RWPE2 (cell line): ENCODE data around the gene ASB16.
"Not testable (repeated sequence)": the region's sequence is repeated elsewhere in the genome, so short reads cannot be mapped to it uniquely, and the experiment has no call there.

ENCODE experiments used
- ATAC-seq: fragments of 200-7000 bp; cut with Tn5 transposase; 3 replicates; pipeline ENCODE4 v1.9.1; 2021; ENCODE audit warnings: low read depth
- DNase-seq: peaks from one replicate; pipeline ENCODE4 v3.0.0-alpha.2; 2020; ENCODE audit warnings: low spot score
- H3K27ac ChIP-seq: fragments of 450-650 bp; 2 replicates; pipeline ENCODE4 v1.5.1; 2017; ENCODE audit warnings: mild to moderate bottlenecking; ENCODE audit not compliant: poor library complexity, severe bottlenecking
- H3K27me3 ChIP-seq: fragments of 250-450 bp; sonication (Bioruptor Pico); 2 replicates; pipeline ENCODE4 v1.5.1; 2021; ENCODE audit warnings: mild to moderate bottlenecking, moderate library complexity; ENCODE audit not compliant: insufficient read depth, poor library complexity, severe bottlenecking
- H3K36me3 ChIP-seq: fragments of 250-450 bp; sonication (Bioruptor Pico); 2 replicates; pipeline ENCODE4 v1.5.1; 2020; ENCODE audit warnings: low read depth, mild to moderate bottlenecking, moderate library complexity
- H3K4me1 ChIP-seq: fragments of 250-450 bp; sonication (Bioruptor Pico); 2 replicates; pipeline ENCODE4 v1.5.1; 2021; ENCODE audit warnings: mild to moderate bottlenecking, moderate library complexity; ENCODE audit not compliant: insufficient read depth, poor library complexity, severe bottlenecking
- H3K4me3 ChIP-seq: fragments of 250-450 bp; sonication (Bioruptor Pico); 2 replicates; pipeline ENCODE4 v1.5.1; 2021; ENCODE audit warnings: mild to moderate bottlenecking, moderate library complexity; ENCODE audit not compliant: severe bottlenecking
- H3K9me3 ChIP-seq: fragments of 250-450 bp; sonication (Bioruptor Pico); 2 replicates; pipeline ENCODE4 v1.5.1; 2021; ENCODE audit warnings: mild to moderate bottlenecking, moderate library complexity; ENCODE audit not compliant: severe bottlenecking
- TF ChIP-seq, protein P1 (sequence below): fragments of 450-650 bp; IDR thresholded peaks from one replicate; pipeline ENCODE4 v1.5.1; 2017; ENCODE audit warnings: mild to moderate bottlenecking, moderate library complexity; ENCODE audit not compliant: poor library complexity, severe bottlenecking

ASB16 gene

GRCh38 chr17:44123356-44124117, 47.0 kb upstream of the ASB16 start, which contains the start of gene HDAC5:
Gene HDAC5 (minus strand): TSS chr17:44123641. CDS start chr17:44117515, 6,126 bp downstream.
- Histone ChIP-seq H3K27me3 (no peaks in the 10 kb centered on the region), H3K4me3 (peak within 1 kb of the TSS; percentile 95), H3K36me3 (no peaks in the 10 kb centered on the region), H3K9me3 (no peaks in the 10 kb centered on the region), H3K27ac (peak within 1 kb of the TSS; percentile 35), H3K4me1 (no peaks in the 10 kb centered on the region)
- ATAC-seq: peak; percentile 91
- DNase-seq: peak; percentile 95
- TF ChIP-seq, protein P1, sequence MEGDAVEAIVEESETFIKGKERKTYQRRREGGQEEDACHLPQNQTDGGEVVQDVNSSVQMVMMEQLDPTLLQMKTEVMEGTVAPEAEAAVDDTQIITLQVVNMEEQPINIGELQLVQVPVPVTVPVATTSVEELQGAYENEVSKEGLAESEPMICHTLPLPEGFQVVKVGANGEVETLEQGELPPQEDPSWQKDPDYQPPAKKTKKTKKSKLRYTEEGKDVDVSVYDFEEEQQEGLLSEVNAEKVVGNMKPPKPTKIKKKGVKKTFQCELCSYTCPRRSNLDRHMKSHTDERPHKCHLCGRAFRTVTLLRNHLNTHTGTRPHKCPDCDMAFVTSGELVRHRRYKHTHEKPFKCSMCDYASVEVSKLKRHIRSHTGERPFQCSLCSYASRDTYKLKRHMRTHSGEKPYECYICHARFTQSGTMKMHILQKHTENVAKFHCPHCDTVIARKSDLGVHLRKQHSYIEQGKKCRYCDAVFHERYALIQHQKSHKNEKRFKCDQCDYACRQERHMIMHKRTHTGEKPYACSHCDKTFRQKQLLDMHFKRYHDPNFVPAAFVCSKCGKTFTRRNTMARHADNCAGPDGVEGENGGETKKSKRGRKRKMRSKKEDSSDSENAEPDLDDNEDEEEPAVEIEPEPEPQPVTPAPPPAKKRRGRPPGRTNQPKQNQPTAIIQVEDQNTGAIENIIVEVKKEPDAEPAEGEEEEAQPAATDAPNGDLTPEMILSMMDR: peak; percentile 66

- Histone ChIP-seq H3K4me3 (peak overlapping the region; percentile 95), H3K27ac (peak overlapping the region; percentile 35), H3K36me3 (no peaks in the 10 kb centered on the region), H3K4me1 (no peaks in the 10 kb centered on the region), H3K27me3 (no peaks in the 10 kb centered on the region), H3K9me3 (no peaks in the 10 kb centered on the region)
- TF ChIP-seq, protein P1: peak; percentile 44
- no peak for DNase-seq
- ATAC-seq: no peak
Measured at GRCh38 chr17:44124118-44124438, 46.4 kb upstream of the ASB16 start.

DNA sequence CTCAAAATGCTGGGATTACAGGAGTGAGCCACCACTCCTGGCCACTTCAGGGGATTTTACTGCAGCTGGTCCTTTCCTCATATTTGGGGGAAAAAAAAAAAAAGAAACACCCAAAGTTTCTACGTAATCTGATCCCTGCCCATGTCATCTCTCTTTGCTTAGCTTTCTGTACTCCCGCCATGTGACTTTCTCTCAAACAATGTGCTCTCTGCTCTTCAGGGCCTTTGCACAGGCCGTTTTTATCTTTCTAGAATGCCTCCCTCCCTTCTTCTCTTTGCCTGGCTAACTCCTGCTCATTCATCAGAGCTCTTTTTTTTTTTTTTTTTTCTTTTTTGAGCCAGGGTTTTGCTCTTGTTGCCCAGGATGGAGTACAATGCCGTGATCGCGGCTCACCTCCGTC, 42.1 kb upstream of the ASB16 start:
- Histone ChIP-seq H3K27ac (no peak overlapping the region), H3K4me1 (peaks cover 3% of the 10 kb centered on the region), H3K4me3 (no peak overlapping the region), H3K27me3 (no peaks in the 10 kb centered on the region), H3K9me3 (no peaks in the 10 kb centered on the region), H3K36me3 (no peaks in the 10 kb centered on the region)
- TF ChIP-seq, protein P1: no peak
- DNase-seq (no peak), ATAC-seq (no peak)

DNA sequence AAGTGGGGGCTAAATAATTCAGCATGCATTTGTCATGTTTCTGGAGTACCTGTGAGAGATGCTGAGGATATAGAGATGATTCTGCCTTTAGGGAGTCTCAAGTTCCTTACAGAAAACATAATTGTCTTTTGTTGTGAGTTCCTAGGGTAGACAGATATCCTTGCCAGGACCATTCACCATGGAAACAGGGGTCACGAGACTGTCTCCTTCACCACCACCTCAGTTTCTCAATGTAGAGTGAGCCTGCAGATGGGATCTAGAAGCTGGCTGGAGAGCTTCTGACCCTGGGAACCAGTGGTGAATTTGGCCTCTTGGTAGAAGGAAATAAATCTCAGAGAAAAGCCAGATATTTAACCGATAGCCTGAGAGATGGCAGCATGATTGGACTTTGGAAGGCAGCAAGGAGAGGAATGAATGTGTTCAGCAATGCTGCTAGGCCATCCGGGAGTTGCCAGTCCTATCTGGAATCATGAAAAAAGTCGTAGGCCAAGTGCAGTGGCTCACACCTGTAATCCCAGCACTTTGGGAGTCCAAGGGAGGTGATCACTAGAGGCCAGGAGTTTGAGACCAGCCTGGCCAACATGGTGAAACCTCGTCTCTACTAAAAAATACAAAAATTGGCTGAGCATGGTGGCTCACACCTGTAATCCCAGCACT, 39.7 kb upstream of the ASB16 start:
- Histone ChIP-seq H3K36me3 (no peaks in the 10 kb centered on the region), H3K4me1 (peaks cover 3% of the 10 kb centered on the region), H3K27me3 (no peaks in the 10 kb centered on the region), H3K4me3 (no peak overlapping the region), H3K27ac (no peak overlapping the region), H3K9me3 (no peaks in the 10 kb centered on the region)
- TF ChIP-seq, protein P1: no peak
- no peak for DNase-seq
- no peak for ATAC-seq

GRCh38 chr17:44131372-44131771, 39.1 kb upstream of the ASB16 start:
- not testable (repeated sequence) for H3K9me3 ChIP-seq, ATAC-seq, DNase-seq, H3K36me3 ChIP-seq, H3K27me3 ChIP-seq, H3K4me1 ChIP-seq, H3K4me3 ChIP-seq, H3K27ac ChIP-seq
